Endometrial microvascular endothelial cells (primary cell): ENCODE results near the gene CES2. TPM values are rescaled to one million over a fixed set of nuclear protein-coding genes. Genes with fewer than 3 reads are reported as not detected.
"Not testable (repeated sequence)": the region's sequence is repeated elsewhere in the genome, so short reads cannot be mapped to it uniquely, and the experiment has no call there.

Source experiments
- in situ Hi-C: cut with HindIII; loops from 2 replicates; pipeline ENCODE4 v1.10.0; 2017; ENCODE audit warnings: low sequenced_read_pairs, low pct_unique_long_range_greater_than_20kb; ENCODE audit errors: inconsistent ontology term
- total RNA-seq: library from RNA; depleted of rRNA; stranded (reverse); fragments of >200 nt; gene quantifications from one replicate; pipeline ENCODE4 v1.2.3, GENCODE V29; 2015; ENCODE audit errors: inconsistent ontology term

Gene CES2
- total RNA-seq, 1 donor from 2014 or later: 43.9 TPM

- in situ Hi-C loops: no loop called here
Measured at GRCh38 chr16:66970775-66971720, 35.7 kb downstream of the CES2 start.

- in situ Hi-C loops: no loop called here
Measured at GRCh38 chr16:66972983-66973382, 37.7 kb downstream of the CES2 start.

GRCh38 chr16:66973716-66974115, 38.4 kb downstream of the CES2 start:
- in situ Hi-C loops: no loop called here

GRCh38 chr16:66974156-66974931, 39.0 kb downstream of the CES2 start:
- in situ Hi-C loops: not testable (repeated sequence)

- in situ Hi-C loops: not testable (repeated sequence)
Measured at GRCh38 chr16:66974932-66975246, 39.6 kb downstream of the CES2 start.

- in situ Hi-C loops: no loop called here
Measured at GRCh38 chr16:66975302-66975893, 40.1 kb downstream of the CES2 start.

GRCh38 chr16:66976746-66977145, 41.4 kb downstream of the CES2 start:
- in situ Hi-C loops: no loop called here

- in situ Hi-C loops: no loop called here
Measured at GRCh38 chr16:66977341-66978113, 42.2 kb downstream of the CES2 start.

- in situ Hi-C loops: no loop called here
Measured at GRCh38 chr16:66979011-66979717, 43.8 kb downstream of the CES2 start.

GRCh38 chr16:66983033-66983432, 47.7 kb downstream of the CES2 start:
- in situ Hi-C loops: no loop called here

GRCh38 chr16:66984892-66985311, 49.6 kb downstream of the CES2 start:
- in situ Hi-C loops: no loop called here

- in situ Hi-C loops: no loop called here
Measured at GRCh38 chr16:66986559-66986958, 51.2 kb downstream of the CES2 start.

- in situ Hi-C loops: no loop called here
Measured at GRCh38 chr16:66988197-66988788, 53.0 kb downstream of the CES2 start, which contains the start of gene CES4A. Gene CES4A, plus strand, starts transcription at chr16:66988589. Its CDS starts 184 bp downstream, at chr16:66988773.

GRCh38 chr16:66991545-66992077, 56.3 kb downstream of the CES2 start:
- in situ Hi-C loops: no loop called here

GRCh38 chr16:66993558-66993957, 58.2 kb downstream of the CES2 start:
- in situ Hi-C loops: not testable (repeated sequence)
